Esophagus squamous epithelium (tissue), 4 donors: ENCODE measurements around the gene UBE3B.

Experiments used
- CTCF ChIP-seq, 6 experiments: fragments of 450-650 bp in 4 of 6; fragments of 200-600 bp in 2 of 6; sonication (generic) in 2 of 6; IDR thresholded peaks; one replicate each; pipeline ENCODE4 v1.5.1; 2016 to 2019; ENCODE audit warnings: antibody characterized with exemption in 6 of 6, mild to moderate bottlenecking in 4 of 6, moderate library complexity in 4 of 6
- POLR2A ChIP-seq, 4 donors: fragments of 450-650 bp; IDR thresholded peaks; one replicate each; pipeline ENCODE4 v1.6.1; 2017; ENCODE audit warnings: antibody characterized with exemption in 4 of 4, mild to moderate bottlenecking in 4 of 4, moderate library complexity in 3 of 4

DNA sequence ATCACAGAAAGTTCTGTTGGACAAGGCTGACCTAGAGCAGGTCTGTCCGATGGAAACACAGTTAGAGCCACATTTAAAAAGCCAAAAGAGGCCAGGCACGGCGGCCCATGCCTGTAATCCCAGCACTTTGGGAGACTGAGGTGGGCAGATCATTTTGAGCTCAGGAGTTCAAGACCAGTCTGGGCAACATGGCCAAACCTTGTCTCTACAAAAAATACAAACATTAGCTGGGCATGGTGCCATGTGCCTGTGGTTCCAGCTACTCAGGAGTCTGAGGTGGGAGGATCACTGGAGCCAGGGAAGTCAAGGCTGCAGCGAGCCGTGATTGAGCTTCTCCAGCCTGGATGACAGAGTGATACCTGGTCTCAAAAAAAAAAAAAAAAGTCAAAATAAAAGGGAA is 14.9 kb downstream of the UBE3B start:
- TF ChIP-seq CTCF (IDR thresholded peaks at IDR 0.05) = no peak
- no peak for TF ChIP-seq POLR2A (IDR thresholded peaks at IDR 0.05)
